T-helper 2 cell treated with Interferon-gamma antibody and Interleukin-4, amounts not matched to agents 5 μg/mL and 100 μg/mL, for 36 hours (primary cell): ENCODE results near the gene ADGRD1.

ENCODE experiments used
- DNase-seq: peaks from one replicate; pipeline ENCODE4 v3.0.0; 2021; ENCODE audit warnings: low spot score
- H3K27ac Mint-ChIP-seq: one replicate; pipeline ENCODE4 v1.8.0; 2021; ENCODE audit warnings: mild to moderate bottlenecking, mixed read lengths
- H3K27me3 Mint-ChIP-seq: one replicate; pipeline ENCODE4 v1.8.0; 2021; ENCODE audit warnings: low read depth, mixed read lengths
- H3K36me3 Mint-ChIP-seq: one replicate; pipeline ENCODE4 v1.8.0; 2021; ENCODE audit warnings: low read depth, mixed read lengths
- H3K4me1 Mint-ChIP-seq: one replicate; pipeline ENCODE4 v1.8.0; 2021; ENCODE audit warnings: low read depth, mixed read lengths
- H3K4me3 Mint-ChIP-seq: one replicate; pipeline ENCODE4 v1.8.0; 2022; ENCODE audit warnings: mild to moderate bottlenecking, moderate library complexity, mixed read lengths
- H3K9me3 Mint-ChIP-seq: one replicate; pipeline ENCODE4 v1.8.0; 2021; ENCODE audit warnings: mixed read lengths

The ADGRD1 gene

GRCh38 chr12:130965214-130965613, 11.5 kb downstream of the ADGRD1 start:
- H3K4me3 Mint-ChIP-seq, result no peak overlapping the region
- no peak for DNase-seq
- no peaks in the 10 kb centered on the region for H3K27me3 Mint-ChIP-seq

GRCh38 chr12:130965668-130966067, 12.0 kb downstream of the ADGRD1 start:
- Mint-ChIP-seq H3K36me3 (no peaks in the 10 kb centered on the region), H3K4me3 (no peak overlapping the region), H3K27me3 (no peaks in the 10 kb centered on the region), H3K27ac (no peak overlapping the region), H3K4me1 (no peaks in the 10 kb centered on the region), H3K9me3 (no peaks in the 10 kb centered on the region)
- DNase-seq, result no peak

More at GRCh38 chr12:130965214-130965613, 11.5 kb downstream of the ADGRD1 start:
- H3K27ac Mint-ChIP-seq, result no peak overlapping the region
- H3K9me3 Mint-ChIP-seq, result no peaks in the 10 kb centered on the region
- no peaks in the 10 kb centered on the region for H3K4me1 Mint-ChIP-seq
- H3K36me3 Mint-ChIP-seq, result no peaks in the 10 kb centered on the region

DNA sequence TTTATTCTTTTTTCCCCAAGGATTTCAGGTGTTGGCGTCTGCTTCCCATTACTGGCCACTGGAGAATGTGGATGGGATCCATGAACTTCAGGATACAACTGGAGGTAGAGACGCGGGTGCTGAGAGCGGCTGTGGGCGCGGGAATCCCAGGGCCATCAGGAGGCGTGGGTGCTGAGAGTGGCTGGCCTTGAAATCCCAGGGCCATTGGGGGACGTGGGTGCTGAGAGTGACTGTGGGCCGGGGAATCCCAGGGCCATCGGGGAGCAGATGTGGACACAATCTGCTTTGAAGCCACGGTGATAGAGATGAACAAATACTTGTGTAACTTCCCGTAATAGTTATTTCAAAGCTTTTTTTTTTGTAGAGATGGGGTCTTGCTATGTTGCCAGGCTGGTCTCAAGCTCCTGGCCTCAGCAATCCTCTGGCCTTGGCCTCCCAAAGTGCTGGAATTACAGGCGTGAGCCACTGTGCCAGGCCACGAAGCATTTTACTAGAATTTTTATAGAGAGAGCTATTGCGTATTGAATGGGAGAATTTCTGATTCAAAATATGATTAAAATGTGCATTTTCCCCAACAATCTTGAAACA, 12.8 kb downstream of the ADGRD1 start:
- DNase-seq, result no peak
- no peak overlapping the region for H3K27ac Mint-ChIP-seq
- H3K4me3 Mint-ChIP-seq, result no peak overlapping the region
- H3K4me1 Mint-ChIP-seq, result no peaks in the 10 kb centered on the region
- H3K27me3 Mint-ChIP-seq, result no peaks in the 10 kb centered on the region
- no peaks in the 10 kb centered on the region for H3K36me3 Mint-ChIP-seq
- H3K9me3 Mint-ChIP-seq, result no peaks in the 10 kb centered on the region

GRCh38 chr12:130967636-130968035, 13.9 kb downstream of the ADGRD1 start:
- Mint-ChIP-seq H3K27ac (no peak overlapping the region), H3K4me1 (no peaks in the 10 kb centered on the region), H3K9me3 (no peaks in the 10 kb centered on the region), H3K36me3 (no peaks in the 10 kb centered on the region), H3K27me3 (no peaks in the 10 kb centered on the region), H3K4me3 (no peak overlapping the region)
- DNase-seq, result no peak

DNA sequence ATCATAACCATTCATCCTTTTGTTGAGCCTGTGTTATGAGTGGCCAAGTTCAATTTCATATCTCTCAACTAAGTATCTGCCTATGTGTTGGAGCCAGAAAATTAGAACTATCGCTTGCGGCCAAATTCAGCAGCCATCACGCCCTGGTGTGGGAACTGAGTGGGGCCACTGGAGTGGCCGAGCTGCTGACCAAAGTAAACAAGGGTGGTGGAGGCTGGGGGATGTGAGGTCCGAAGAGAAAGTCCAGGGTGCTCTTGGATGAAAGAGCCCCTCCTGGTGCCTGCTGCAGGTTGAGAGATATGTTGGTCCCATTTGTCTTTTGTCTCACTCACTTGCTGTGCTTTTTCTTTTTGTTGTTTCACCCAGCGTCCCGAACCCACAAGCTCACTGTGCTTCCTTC, 14.9 kb downstream of the ADGRD1 start:
- Mint-ChIP-seq H3K27me3 (no peaks in the 10 kb centered on the region), H3K4me3 (no peak overlapping the region), H3K4me1 (no peaks in the 10 kb centered on the region), H3K27ac (no peak overlapping the region), H3K9me3 (no peaks in the 10 kb centered on the region), H3K36me3 (no peaks in the 10 kb centered on the region)
- DNase-seq, result no peak

GRCh38 chr12:130969223-130969622, 15.5 kb downstream of the ADGRD1 start:
- Mint-ChIP-seq H3K36me3 (no peaks in the 10 kb centered on the region), H3K4me3 (no peak overlapping the region)

DNA sequence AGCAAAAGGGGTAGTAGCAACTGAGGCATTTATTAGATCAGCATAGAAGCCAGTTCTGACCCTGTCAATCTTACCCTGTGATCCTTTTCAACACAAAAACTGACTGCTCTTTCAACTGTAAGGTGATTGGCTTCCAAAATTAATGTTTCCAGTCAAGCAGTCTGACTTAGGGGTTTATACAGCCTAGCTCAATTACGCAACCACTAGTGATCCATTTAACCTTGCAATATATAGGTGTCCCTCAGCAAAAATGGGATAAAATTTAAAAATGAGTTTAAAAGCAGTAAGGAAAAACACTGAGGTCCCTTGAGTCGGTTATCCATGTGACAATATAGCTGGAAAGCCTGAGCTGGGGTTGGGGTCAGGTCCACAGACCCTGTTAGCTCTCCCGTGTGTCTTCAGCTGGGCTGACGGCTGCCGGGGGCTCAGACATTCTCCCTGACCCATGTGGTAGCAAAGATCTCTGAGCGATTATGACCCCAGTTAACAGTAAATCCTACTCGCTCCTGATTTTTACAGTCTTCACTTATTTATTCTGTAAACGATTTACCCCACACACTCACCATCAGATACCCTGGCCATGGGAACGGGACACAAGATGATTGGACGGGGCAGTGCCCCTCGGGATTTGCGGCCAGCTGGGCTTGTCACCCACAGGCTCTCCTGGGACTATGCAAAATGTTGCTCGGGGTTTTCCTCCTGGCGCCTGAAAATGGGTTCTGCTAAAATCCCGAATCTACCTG, 16.6 kb downstream of the ADGRD1 start:
- Mint-ChIP-seq H3K27ac (no peak overlapping the region), H3K9me3 (no peaks in the 10 kb centered on the region), H3K36me3 (no peaks in the 10 kb centered on the region), H3K4me3 (no peak overlapping the region), H3K27me3 (no peaks in the 10 kb centered on the region), H3K4me1 (no peaks in the 10 kb centered on the region)
- no peak for DNase-seq

More at GRCh38 chr12:130969223-130969622, 15.5 kb downstream of the ADGRD1 start:
- Mint-ChIP-seq H3K27ac (no peak overlapping the region), H3K9me3 (no peaks in the 10 kb centered on the region), H3K27me3 (no peaks in the 10 kb centered on the region), H3K4me1 (no peaks in the 10 kb centered on the region)
- no peak for DNase-seq

GRCh38 chr12:130970908-130971233, 17.2 kb downstream of the ADGRD1 start:
- Mint-ChIP-seq H3K4me3 (no peak overlapping the region), H3K9me3 (no peaks in the 10 kb centered on the region), H3K4me1 (no peaks in the 10 kb centered on the region), H3K27me3 (no peaks in the 10 kb centered on the region), H3K27ac (no peak overlapping the region), H3K36me3 (no peaks in the 10 kb centered on the region)
- DNase-seq, result no peak

DNA sequence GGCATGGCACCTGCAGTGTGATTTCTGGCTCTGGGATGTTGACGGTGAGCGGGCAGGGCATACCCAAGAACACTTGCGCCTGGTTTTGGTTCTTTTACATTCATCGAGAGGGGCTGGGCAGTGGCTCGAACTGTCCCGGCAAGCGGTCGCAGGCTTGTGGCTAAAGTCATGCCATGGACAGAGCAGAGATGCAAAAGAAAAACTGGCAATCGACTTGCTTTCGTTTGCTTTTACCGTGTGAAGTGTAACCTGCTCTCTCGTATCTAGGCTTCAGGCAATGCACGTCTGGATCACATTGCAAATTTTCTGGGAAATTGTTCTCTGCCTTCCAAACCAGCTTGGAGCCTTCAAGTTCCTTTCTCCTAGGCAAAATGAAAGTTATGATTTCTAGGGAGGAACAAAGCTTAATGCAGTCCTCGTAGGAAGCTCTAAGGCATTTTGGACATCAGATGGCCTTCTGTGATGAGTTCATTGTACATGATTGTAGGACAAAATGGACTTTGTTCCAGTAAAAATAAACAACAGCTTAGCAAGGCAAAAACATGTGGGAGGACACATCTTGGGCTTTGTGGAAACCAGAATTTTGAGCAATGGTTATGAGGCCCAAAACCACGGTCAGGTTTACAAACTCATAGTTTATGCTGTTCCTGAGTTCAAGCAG, 18.3 kb downstream of the ADGRD1 start:
- Mint-ChIP-seq H3K27ac (no peak overlapping the region), H3K27me3 (no peaks in the 10 kb centered on the region), H3K36me3 (no peaks in the 10 kb centered on the region), H3K4me3 (no peak overlapping the region), H3K4me1 (no peaks in the 10 kb centered on the region), H3K9me3 (no peaks in the 10 kb centered on the region)
- DNase-seq, result no peak

GRCh38 chr12:130972586-130972950, 18.9 kb downstream of the ADGRD1 start:
- H3K4me3 Mint-ChIP-seq, result no peak overlapping the region
- no peaks in the 10 kb centered on the region for H3K9me3 Mint-ChIP-seq
- H3K36me3 Mint-ChIP-seq, result no peaks in the 10 kb centered on the region
- no peak for DNase-seq
- H3K27me3 Mint-ChIP-seq, result no peaks in the 10 kb centered on the region
- H3K4me1 Mint-ChIP-seq, result no peaks in the 10 kb centered on the region
- no peak overlapping the region for H3K27ac Mint-ChIP-seq

- DNase-seq, result no peak
- Mint-ChIP-seq H3K27ac (no peak overlapping the region), H3K4me1 (no peaks in the 10 kb centered on the region), H3K4me3 (no peak overlapping the region), H3K9me3 (no peaks in the 10 kb centered on the region), H3K27me3 (no peaks in the 10 kb centered on the region), H3K36me3 (no peaks in the 10 kb centered on the region)
Measured at GRCh38 chr12:130973109-130973508, 19.4 kb downstream of the ADGRD1 start.

GRCh38 chr12:130973906-130974305, 20.2 kb downstream of the ADGRD1 start:
- Mint-ChIP-seq H3K27ac (no peak overlapping the region), H3K9me3 (no peaks in the 10 kb centered on the region), H3K27me3 (no peaks in the 10 kb centered on the region), H3K36me3 (no peaks in the 10 kb centered on the region), H3K4me1 (no peaks in the 10 kb centered on the region), H3K4me3 (no peak overlapping the region)
- DNase-seq, result no peak

DNA sequence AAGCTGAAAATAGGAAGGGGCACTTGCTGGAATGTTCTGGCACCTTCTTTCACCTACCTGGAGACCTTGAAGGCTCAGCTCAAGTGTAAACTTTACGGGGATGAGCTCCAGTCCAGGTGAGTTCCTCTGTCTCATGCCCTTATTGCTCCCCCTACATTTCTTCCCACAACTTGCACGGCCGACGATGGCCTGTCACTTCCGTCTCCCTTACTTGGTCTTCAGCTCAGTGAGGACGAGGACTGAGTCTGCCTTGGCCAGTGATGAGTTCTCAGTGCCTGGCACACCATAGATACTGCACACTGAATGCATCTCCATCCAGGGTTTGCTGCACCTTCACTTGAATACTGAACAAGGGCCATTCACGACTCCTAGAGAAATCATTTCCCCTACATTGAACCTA, 21.4 kb downstream of the ADGRD1 start:
- no peaks in the 10 kb centered on the region for H3K4me1 Mint-ChIP-seq
- H3K27ac Mint-ChIP-seq, result no peak overlapping the region
- no peaks in the 10 kb centered on the region for H3K9me3 Mint-ChIP-seq
- H3K27me3 Mint-ChIP-seq, result no peaks in the 10 kb centered on the region
- no peaks in the 10 kb centered on the region for H3K36me3 Mint-ChIP-seq
- H3K4me3 Mint-ChIP-seq, result no peak overlapping the region
- DNase-seq, result no peak

DNA sequence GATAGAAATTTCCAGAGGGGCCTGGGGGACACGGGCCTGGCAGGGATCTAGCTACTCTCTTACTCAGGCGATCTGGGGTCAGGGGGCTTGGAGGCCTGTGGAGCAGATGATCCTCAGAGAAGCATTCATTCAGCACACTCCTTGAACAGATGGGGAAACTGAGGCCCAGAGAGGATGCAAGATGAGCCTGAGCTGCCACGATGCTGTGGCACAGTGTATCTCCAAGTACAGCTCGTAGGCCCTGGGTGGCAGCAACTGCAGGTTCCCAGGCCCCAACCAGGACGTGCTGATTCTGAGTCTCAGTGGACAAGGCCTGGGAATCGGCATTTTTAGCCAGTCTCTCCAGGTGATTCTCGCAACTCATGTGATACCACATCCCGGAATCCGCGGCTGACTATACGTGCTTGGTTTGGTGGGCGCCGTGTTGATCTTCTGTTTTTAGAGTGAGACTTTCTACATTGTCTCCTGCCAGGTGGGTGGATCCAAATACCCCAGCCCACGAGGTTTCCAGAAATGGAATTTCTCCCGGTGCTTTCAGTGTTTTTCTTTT, 22.5 kb downstream of the ADGRD1 start:
- Mint-ChIP-seq H3K36me3 (no peaks in the 10 kb centered on the region), H3K27me3 (peaks cover 5% of the 10 kb centered on the region), H3K4me3 (no peak overlapping the region), H3K4me1 (no peaks in the 10 kb centered on the region), H3K27ac (no peak overlapping the region), H3K9me3 (no peaks in the 10 kb centered on the region)
- no peak for DNase-seq
